GM08714 (cell line): Measurements from ENCODE around the gene HEMK1.

ENCODE experiments used
- H3K4me3 ChIP-seq: fragments of 200-500 bp; sonication (Bioruptor generic); 2 replicates; pipeline ENCODE4 v1.5.1; 2014; ENCODE audit warnings: mild to moderate bottlenecking, low read length, inconsistent platforms
- ZNF274 ChIP-seq: IDR thresholded peaks from 2 replicates; pipeline ENCODE4 v1.6.1; 2012; ENCODE audit warnings: mild to moderate bottlenecking, low read depth, low read length

HEMK1 gene

DNA sequence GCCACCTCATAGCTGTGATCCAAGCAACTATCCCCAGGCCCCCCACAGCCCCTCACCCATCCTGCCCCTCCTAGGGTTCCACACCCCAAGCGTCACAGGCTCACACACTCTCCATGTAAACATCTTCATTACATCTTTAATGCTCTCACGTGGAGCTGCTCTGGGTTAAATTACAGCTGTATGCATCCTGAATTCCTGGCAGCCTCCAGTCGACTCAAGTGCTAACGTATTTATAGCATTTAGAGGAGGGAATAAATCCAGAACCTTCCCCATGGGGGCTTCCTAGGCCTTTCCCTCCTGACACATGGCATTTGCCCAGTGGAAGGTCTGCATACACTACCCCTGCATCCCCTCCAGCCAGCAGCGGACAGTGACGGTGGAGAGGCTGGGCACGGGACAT, 11.4 kb upstream of the HEMK1 start:
- no peak overlapping the region for H3K4me3 ChIP-seq
- no peak for TF ChIP-seq ZNF274

DNA sequence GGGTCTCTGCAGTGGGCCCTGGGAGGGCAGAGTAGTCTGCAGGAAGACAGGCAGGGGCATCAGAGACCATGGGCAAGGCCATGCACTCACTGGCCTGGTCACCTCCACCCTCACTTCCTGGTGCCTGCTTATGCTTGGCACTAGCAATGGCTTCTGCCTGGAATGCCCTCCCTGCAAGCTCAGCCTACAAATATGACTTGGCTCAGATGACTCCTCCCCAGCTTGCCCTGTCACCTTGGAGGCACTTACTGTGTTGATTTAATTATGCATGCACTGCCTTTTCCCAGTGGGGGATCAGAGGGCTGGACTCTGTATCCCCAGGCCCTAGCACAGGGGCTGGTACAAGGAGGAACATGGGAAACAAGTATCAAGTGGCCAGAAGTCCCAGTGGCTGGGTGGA, 9.6 kb upstream of the HEMK1 start:
- no peak overlapping the region for H3K4me3 ChIP-seq
- TF ChIP-seq ZNF274: no peak

DNA sequence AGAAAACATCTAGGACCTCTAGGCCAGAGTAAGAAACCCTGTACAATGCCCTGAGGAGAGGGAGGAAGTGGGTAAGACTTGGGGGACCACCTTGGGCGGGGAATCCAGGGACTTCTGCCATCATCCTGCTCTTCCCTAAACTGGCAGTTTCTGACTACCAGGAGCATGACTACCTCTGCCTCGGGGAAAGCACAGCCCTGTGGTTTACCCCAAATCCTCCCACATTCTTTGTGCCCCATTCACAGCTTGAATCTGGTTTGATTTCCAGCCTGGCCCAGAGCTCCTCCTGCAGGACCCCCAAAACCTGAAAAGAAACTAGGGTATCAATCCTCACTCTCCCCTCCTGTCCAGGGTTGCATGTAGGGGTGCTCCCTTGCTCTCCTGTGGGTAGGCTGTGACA, 6.5 kb upstream of the HEMK1 start:
- TF ChIP-seq ZNF274: no peak
- H3K4me3 ChIP-seq: no peak overlapping the region

DNA sequence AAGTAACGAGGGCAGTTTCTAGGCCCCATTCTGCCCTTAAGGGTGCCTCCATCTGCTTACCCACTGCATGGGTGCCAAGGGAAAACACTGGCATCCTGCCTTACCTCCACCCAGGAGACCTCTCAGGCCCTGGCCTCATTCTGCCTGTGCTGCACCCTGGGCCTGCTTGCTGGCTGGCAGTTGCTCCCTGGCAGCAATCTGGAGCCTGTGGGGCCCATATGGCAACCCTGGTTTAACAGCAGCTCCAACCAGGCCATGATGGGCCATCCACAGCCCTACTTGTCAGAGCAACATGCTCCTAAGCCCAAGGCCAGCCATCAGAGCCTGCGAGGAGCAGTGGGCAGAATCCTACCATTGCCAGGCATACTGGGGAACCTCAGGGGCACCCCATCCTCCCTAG, 5.5 kb upstream of the HEMK1 start:
- H3K4me3 ChIP-seq: no peak overlapping the region
- TF ChIP-seq ZNF274: no peak

DNA sequence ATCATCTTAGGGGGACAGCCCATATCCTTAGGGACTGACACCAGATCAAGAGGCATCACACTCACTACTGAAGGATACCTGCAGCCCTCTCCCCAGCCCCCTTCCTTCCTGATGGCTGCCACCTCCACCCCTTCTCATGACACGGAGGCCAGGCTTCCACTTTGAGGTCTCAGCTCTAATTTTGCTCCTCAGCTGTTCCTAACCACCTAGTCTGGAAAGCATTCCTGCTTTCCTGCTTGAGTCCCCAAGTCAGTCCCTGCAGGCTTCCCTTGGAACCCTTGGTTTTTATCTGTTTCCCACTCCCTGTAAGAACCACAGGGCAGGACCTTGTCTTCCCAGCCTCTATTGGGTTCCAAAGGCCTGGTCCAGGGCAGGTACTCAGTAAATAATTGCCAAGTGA, 5.0 kb upstream of the HEMK1 start:
- H3K4me3 ChIP-seq: no peak overlapping the region
- TF ChIP-seq ZNF274: no peak

DNA sequence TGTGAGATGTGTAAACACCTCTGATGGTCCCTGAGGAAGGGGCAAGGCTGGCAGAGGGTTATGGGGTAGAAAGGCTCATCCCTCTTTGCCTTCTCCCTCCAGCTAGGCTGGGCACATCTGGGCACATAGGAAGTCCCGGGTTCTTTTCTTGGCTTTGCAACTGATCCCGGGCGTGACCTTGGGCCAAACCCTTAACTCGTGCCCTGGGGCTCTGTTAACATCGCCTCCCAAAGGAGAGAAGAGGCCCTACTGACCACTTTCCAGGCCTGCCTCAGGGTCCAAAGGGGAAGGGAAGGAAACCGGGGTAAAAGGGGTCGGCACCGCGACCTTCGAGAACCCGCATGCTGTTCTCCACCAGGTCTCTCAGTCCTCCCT, 2.3 kb upstream of the HEMK1 start:
- TF ChIP-seq ZNF274: no peak
- H3K4me3 ChIP-seq: peak overlapping the region; percentile 26; the same call in 1 of the 2 replicates

DNA sequence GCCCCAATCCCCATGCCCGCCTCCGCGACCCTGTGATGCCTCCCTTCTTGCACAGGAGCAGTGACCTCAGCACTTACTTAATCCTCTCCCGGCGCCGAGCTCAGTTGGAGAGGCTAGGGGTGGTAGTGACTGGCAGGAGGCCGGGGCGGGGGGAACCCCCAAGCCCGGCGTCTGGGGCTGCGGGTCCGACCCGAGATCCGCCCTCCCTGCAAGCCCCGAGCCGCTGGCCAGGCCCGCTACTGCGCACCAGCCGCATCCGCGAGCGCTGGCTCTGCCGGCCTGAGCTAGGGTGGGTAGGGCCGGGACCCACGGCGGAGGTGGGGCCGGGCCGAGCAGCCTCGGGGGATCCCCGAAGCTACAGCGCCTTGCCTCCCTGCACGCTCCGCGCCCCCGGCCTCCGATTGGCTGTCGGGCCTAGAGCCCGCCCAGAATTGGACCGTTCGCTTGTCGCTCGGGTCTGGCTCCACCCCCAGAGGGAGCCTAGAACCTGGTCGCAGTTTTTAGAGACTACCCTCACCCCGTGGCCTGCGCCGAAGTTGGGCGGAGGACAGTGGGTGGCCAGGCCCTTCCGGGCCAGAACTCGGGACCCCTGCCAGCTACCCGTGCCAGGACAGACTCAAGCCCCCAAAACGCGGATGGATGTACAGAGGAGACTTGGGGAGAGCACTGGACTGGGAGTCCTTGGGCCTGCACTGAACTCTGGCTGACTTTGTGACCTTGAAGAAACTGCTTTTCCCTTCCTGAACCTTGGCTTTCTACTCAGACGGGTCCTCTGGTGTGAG, 1.7 kb upstream of the HEMK1 start, which contains the start of gene C3orf18:
C3orf18 (minus strand) TSS at position 362 of the 782 bp plus-strand sequence. CDS start 2,048 bp downstream, outside the sequence.
- no peak for TF ChIP-seq ZNF274
- peak within 1 kb of the TSS; percentile 87; the same call in 1 of the 2 replicates for H3K4me3 ChIP-seq

DNA sequence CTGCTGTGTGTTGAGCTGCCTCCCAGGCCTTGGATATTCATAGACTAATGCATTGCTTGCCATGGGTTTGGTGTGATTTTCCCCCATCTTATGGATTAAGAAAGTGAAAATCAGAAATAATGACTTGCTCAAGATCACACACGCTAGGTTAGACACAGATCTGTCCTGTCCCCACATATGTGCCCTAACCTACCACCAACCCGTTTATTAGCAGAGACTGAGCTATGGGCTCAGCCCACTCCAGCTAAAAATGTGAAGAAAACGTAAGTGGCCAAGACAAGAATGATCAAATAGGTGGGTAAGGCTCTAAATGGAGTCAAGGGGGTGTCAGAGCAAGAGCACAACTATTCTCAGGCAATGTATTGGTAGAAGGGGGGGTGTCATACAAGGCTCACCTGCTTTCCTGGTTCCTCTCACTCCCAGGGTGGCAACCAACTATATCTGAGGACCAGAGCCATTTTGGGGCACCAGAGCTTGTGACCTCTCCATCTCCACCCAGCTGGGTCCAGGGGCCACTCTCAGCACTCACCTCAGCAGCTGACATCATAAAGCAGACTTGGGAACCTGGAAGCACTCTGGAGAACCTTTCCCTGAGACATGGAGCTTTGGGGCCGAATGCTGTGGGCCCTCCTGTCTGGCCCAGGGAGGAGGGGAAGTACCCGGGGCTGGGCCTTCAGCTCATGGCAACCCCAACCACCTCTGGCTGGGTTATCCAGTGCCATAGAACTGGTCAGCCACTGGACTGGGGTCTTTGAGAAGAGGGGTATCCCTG, 1.4 kb downstream of the HEMK1 start:
- no peak overlapping the region for H3K4me3 ChIP-seq
- no peak for TF ChIP-seq ZNF274

DNA sequence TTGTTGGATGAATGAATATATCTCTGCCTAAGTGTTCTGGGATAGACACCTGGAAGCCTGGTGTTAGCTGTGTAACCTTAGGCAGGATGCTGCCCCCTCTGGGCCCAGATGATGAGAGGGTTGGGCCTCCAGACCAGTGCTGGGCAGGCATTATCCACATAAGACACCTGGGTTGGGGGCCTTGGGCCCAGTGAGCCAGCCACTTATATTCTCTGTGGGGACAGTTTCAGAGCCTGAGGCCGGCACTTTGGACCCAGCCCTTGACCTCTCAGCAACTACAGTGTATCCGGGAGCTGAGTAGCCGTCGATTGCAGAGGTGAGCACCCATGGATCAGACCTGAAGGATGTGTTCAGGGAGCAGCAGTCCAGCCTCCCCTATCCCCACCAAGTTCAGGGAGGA, 2.2 kb downstream of the HEMK1 start:
- no peak for TF ChIP-seq ZNF274

DNA sequence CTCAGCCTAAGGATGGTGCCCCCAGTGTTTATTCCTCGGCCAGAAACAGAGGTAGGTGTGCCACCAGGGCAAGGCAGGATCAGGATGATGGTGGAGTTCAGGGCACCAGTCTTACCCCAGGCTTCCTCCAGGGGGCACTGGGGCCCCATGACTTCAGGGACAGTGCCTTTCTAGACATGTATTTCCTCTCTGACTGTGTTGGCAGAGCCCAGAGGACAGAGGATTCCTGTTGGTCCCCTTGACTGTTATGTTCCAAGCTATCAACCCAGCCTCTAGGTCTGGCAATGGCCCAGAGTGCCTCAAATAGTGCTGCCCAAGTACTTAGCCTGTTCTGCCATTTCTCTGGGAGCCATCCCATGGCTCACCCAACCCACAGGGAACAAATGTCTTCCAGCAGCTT, 2.8 kb downstream of the HEMK1 start:
- TF ChIP-seq ZNF274: no peak
- no peak overlapping the region for H3K4me3 ChIP-seq

More for the DNA sequence above, 2.2 kb downstream of the HEMK1 start:
- no peak overlapping the region for H3K4me3 ChIP-seq

DNA sequence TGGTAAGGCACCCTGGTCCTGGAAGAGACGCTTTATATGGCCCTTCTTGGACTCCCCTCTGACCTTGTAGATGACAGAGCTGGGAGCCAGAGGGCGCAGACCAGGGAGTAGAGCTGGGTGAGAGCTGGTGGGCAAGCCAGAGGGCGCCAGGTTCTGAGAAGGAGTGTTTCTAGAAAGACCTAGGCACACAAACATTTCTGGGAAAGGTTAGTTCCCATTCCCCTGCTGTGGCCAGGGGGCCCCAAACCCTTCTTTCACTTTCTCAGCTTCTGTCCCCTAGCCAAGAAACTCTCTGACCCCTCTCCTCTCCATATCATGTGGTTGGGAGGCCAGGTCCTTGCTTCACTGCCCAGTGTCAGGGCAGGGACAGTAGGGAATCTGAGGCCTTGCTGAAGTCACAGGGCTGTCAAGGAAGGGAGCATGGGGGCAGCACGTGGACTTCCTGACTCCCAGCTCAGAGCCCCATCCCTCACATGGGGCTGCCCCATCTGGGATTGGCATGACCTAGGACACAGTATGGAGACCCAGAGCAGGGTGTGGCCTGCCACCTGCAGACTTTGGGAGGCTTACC, 3.6 kb downstream of the HEMK1 start:
- no peak for TF ChIP-seq ZNF274
- no peak overlapping the region for H3K4me3 ChIP-seq

DNA sequence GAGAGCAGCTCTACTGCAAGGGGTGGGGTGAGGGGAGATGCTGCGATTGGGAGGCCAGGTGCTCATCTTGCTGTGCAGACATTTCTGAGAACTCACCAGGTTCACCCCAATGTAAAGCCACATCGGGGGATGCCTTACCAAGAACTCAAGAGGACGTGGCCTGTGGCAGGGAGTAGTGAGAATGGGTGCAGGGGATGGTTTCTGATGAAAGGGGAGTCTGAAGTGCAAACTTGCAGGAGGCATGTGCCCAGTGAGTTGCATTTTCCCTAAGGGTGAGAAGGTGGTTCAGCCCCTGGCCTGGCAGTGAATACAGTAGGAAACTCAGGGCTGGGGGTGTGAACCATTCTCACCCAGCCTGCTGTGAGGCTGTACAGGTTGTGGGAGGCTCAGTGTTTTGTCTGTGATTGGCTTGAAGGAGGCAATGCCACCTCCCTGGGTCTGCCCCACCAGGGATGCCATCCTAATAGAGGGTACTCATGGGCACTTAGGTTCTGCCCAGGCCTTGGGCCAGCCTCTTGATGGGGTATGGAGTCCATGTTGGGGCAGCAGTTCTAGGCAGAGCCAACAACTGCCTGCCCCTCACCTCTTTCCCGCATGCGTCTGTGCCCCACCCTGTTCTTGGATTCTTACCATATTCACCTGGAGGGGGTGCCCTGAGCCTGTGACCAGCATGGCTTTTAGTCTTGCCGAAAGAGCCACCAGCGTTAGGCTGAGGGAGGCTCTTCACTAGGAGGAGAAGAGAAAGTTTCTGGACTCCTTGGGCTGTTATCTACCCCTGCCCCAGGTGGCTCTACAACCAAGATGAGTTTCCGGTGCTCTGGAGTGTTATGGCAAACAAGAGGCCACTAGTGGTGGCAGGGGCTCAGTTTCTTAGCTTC, 4.5 kb downstream of the HEMK1 start:
- H3K4me3 ChIP-seq: no peak overlapping the region

DNA sequence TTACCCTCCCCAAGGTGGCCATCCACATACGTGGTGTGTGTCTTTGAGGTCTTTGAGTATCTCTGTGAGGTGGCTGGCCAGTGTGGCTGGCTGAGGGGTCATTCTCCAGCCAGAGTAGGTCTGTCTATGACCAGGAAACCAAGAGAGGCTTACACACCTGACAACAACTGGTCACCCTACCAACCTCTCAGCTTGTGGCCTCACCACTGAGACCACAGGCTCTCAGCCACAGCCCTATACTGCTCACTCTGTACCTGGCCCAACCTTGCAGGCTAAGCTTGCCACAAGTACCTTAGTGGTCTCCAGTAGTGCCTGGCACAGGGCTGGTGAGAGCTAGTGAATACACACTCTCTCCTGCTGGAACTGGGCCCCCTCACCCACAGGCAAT, 5.1 kb downstream of the HEMK1 start:
- no peak for TF ChIP-seq ZNF274
- no peak overlapping the region for H3K4me3 ChIP-seq

More for the DNA sequence above, 4.5 kb downstream of the HEMK1 start:
- no peak for TF ChIP-seq ZNF274

DNA sequence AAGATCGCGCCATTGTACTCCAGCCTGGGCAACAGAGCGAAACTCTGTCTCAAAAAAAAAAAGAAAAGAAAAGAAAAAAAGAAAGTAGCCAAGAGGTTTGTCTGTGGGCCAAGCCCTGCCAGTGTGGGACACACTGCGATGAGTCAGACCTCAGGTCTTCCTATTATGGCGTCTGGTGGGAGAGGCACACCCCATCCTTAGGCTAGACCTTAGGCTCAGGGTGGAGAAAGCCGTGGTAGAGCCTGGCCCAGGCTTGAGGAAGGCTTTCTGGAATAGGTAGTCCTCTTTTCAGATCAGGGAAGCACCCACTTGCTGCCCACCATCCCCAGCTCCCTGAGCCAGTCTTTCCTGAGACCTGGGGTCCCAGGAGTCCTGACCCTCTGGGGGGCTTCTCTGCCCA, 6.0 kb downstream of the HEMK1 start:
- TF ChIP-seq ZNF274: no peak
- H3K4me3 ChIP-seq: no peak overlapping the region
